HG02870 (cell line): Measurements from ENCODE around the gene CDR2L.
A peak's percentile ranks its signal among the peaks of the same experiment; 100 is the strongest.
"Not testable (repeated sequence)": the region's sequence is repeated elsewhere in the genome, so short reads cannot be mapped to it uniquely, and the experiment has no call there.

Source experiments
- ATAC-seq: cut with Tn5 transposase; IDR thresholded peaks from one replicate; pipeline ENCODE4 v1.9.1; 2021; ENCODE audit warnings: mild to moderate bottlenecking, moderate library complexity; ENCODE audit not compliant: unreplicated experiment

CDR2L gene

DNA sequence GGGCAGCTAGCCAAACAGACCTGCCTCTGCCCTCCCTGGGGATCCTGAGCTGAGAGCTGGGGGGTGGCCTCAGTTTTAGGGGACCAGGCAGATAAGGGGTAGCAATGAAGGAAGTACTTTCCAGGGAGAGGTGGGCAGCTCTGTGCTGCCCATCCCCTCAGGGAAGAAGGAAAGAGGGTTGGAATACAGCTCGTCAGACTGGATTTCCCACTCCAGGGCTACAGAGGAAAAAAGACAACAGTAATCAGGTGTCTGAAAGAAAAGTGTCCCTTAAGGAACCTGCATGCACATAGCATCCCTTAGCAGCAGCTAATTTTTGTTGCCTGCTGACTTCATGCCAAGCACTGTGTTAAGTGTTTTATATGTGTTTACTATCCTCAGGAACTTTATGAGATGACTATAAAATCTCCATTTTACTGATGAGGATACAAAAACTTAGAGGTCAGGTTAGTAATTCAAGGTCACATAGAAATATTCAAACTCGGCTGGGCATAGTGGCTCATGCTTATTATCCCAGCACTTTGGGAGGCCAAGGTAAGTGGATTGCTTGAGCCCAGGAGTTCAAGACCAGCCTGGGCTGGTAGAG, 21.8 kb downstream of the CDR2L start:
- ATAC-seq, result no peak

- ATAC-seq, result no peak
Measured at GRCh38 chr17:75010683-75011400, 23.4 kb downstream of the CDR2L start.

GRCh38 chr17:75011401-75012095, 24.1 kb downstream of the CDR2L start:
- no peak for ATAC-seq

- no peak for ATAC-seq
Measured at GRCh38 chr17:75012096-75012345, 24.6 kb downstream of the CDR2L start.

DNA sequence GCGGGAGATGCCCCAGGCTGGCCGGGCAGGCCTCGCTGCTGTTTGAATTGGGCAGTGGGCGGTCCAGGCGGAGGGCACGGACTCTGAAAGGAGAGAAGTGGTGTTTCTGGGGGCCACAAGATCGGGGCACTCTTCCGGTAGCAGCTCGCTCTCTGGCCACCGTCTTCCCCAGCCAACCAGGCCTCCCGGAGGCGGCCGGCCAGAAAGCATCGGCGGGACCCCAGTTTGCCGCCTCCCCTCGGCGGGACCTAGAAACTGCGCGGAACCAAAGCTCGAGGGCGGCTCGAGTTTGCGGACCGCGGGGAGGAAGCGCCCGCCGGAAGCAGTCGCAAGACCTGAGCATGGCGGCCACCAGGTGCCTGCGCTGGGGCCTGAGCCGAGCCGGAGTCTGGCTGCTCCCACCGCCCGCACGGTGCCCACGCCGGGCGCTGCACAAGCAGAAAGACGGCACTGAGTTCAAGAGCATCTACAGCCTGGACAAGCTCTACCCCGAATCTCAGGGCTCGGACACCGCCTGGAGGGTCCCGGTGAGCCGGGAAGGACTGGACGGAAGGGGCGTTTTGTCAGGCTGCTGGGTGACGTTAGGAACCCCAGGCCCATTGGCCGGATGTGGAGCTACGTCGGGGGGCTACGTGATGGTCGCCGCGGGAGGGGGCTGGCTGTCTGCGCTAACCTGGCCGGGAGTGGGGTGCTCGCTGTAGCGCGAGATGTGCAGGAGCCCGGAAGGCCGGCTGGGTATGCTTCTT, 25.1 kb downstream of the CDR2L start, which contains the start of gene MRPL58:
Gene MRPL58 (plus strand): TSS at position 325 of the 746 bp plus-strand sequence. CDS start 17 bp downstream, at position 342.
- ATAC-seq, result peak; percentile 73

DNA sequence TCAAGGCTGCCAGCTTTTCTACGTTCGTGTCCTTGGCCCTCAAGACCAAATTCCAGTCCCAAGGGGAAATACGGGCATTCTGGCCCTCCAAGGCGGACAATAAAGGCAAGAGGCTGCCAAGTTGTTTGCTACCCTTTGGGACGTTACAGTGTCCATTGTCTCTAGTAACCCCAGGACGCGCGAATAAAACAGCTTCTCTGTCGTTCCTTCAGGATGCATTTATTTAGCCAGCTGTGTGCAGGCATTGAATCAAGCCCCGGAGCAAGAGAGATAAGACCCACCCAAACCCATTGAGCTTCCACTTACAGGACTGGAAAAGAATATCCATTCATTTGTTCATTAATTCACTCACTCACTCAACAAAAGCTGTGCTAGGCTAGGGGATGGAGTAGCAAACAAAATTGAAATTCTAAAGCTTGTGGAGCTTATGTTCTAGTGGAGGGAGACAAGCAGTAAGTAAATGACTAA, 25.7 kb downstream of the CDR2L start:
- ATAC-seq, result no peak

GRCh38 chr17:75019146-75019545, 31.7 kb downstream of the CDR2L start:
- ATAC-seq, result no peak

DNA sequence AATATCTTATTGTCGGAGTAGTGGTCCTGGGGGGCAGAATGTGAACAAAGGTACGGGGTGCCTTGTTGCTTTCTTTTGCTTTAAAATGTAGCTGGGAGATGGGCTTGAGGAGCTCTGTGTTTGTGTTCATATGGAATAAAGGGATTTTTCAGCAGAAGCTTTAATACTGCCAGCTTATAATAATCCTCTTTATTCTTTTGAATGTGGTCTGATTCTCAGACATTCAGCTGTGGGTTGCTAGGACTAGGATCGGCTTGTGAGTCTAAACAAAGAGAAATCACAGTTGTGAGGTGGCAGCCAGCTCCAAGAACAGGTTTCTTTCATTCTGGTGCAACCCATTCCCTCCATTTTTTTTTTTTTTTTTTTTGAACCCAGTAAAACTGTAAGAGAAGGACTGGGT, 32.3 kb downstream of the CDR2L start:
- ATAC-seq, result no peak

DNA sequence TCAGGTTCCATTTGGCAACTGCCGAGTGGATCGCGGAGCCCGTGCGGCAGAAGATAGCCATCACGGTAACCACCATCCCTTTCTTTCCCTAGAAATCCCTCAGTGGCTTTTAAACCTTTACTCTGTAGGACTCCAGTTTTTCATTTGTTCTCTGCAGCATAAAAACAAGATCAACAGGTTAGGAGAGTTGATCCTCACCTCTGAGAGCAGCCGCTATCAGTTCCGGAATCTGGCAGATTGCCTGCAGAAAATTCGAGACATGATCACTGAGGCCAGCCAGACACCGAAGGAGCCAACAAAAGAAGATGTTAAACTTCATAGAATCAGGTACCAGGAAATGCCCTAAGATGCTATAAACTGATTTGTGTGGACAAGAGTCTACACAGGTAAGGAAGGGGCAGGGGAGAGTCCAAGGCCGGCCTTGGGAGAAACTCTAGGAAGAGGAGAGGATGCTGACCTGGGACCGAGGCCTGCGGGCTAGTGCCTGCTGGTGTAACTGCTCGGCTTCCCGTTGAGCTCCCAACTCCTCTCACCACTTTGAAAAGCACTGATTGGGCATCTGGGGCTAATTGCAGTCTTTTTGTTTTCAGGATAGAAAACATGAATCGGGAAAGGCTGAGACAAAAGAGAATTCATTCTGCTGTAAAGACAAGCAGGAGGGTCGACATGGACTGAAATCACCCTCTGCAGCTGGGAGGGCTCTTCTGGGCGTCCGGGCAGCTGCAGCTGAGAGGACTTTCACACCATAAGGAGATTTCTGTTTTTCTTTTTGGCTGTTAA, 33.1 kb downstream of the CDR2L start:
- ATAC-seq, result no peak

GRCh38 chr17:75024686-75025397, 37.4 kb downstream of the CDR2L start:
- ATAC-seq, result no peak

GRCh38 chr17:75025398-75025734, 37.9 kb downstream of the CDR2L start:
- not testable (repeated sequence) for ATAC-seq

DNA sequence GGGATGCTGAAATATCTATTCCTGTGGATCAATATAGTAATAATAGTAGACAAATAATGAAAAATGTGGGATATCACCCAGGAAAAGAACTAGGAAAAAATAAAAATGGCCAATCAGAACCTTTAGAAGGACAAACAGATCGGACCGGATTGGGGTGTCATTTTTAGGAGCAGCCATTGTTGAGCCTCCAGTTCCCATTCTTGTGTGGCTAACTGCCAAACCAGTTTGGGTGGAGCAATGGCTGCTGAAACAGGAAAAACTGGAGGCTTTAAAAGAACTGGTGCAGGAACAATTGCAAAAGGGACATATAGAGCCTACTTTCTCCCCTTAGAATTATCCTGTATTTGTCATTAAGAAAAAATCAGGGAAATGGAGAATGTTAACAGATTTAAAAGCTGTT, 39.2 kb downstream of the CDR2L start:
- ATAC-seq, result not testable (repeated sequence)

- no peak for ATAC-seq
Measured at GRCh38 chr17:75030161-75030560, 42.7 kb downstream of the CDR2L start.

DNA sequence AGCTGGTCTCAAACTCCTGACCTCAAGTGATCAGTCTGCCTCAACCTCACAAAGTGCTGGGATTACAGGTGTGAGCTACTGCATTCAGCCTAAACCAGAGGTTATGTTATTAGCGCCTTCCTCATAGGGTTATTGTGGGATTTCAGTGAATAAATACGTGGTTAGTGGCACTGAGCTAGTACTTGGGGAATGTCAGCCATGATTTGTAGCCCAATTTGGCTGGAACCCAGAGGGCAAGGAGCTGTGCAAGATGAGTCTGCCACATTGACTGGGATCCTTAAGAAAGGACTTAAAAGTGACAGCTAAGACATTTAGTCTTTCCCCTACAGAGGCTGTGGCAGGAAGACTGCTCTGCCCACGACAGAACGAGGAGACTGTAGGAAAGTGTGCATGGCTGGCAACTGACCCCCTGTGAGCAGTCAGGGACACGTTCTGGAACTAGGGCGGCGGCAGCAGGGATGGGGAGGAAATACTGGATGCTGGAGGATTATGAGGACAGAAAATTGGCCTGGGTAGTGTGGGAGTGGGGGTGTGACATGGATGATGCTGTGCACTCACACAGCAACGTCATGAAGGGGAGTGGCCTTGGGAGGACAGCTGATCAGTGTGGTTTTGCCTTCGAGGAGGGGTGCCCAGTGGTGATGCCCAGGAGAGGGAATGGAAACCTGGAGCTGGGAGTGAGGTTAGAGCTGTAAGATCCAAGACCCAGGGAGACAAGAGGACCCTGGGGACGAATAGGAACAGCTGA, 44.7 kb downstream of the CDR2L start:
- no peak for ATAC-seq

GRCh38 chr17:75032720-75033280, 45.4 kb downstream of the CDR2L start:
- ATAC-seq, result no peak

DNA sequence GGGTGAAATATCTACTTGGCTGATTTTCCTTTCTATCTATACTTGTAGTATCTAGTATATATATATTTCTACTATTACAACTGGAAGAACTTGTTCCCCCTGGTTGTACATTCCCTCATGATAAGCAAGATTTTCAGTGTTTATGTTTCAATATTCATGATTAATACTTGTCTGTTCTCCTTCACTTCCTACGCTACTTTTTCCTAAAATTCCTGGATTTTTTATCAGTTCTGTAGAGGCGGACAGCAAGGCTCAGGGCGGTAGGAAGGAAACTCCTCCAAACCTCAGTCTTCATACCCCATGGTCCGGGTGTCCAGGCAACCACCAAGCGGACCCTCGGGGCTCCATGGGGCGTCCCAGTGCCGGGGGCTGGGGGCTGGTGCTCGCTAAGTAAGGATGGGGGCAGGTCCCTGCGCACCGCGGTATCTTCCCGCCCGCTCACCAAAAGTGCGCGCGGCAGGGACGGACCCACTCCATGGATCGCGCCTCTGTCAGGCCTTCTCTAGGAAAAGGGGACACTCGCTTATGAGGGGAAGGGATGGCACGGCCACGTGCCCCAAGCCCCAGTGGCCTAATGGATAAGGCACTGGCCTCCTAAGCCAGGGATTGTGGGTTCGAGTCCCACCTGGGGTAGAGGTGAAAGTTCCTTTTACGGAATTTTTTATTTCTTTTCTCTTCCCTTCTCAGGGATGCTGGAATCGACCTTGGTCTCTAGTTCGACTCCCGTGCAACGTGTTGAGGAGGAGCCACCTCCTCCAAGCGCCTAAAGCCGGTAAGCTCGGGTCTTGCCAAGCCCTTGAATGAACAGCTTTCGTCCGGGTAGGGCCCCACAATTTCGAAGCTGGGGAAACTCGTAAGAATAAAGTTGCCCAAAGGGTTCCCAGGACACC, 46.2 kb downstream of the CDR2L start:
- ATAC-seq, result peak; percentile 42

- ATAC-seq, result peak; percentile 44
Measured at GRCh38 chr17:75034236-75034908, 46.9 kb downstream of the CDR2L start.
